SU-DHL-6 (cell line): ENCODE data around the gene CCDC200.

ENCODE experiments used
- EZH2phosphoT487 ChIP-seq: fragments of 200-600 bp; sonication (generic), shearing (Covaris generic); conservative IDR thresholded peaks from 2 replicates; pipeline ENCODE4 v1.6.1; 2018; ENCODE audit warnings: mild to moderate bottlenecking, antibody characterized with exemption, low read length, moderate library complexity, mixed read lengths
- TF ChIP-seq, protein P1 (sequence below): fragments of 200-600 bp; sonication (generic); IDR thresholded peaks from one replicate; pipeline ENCODE4 v1.5.1; 2017; ENCODE audit warnings: antibody characterized with exemption, mild to moderate bottlenecking, low read length, moderate library complexity; ENCODE audit not compliant: insufficient read depth, poor library complexity, severe bottlenecking

DNA sequence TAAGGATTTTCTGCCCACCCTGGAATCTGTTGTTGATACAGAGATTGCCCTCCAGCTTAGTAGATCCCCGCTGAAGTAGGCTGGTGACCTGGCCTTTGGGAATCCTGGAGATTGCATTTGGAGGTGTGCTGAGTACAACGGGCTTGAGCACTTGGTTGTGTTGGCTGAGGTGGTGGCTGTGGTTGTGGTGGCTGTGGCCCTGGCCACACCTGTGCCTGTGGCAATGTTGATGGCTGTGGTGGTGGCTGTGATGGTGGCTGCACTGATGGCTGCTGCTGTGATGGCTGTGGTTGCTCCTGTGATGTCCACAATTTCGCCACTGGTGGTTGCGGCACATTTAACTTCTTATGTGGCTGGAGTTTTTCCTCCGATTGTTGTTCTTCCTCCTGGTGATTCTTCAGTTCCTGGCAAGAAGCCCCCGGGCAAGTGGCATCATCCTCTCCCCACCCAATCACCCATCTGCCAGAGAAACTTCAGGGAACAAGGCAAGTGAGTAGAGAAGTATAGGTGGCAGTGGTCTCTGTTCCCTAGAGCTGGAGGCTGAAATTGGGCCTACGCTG is 4.2 kb downstream of the CCDC200 start:
- TF ChIP-seq, protein P1, sequence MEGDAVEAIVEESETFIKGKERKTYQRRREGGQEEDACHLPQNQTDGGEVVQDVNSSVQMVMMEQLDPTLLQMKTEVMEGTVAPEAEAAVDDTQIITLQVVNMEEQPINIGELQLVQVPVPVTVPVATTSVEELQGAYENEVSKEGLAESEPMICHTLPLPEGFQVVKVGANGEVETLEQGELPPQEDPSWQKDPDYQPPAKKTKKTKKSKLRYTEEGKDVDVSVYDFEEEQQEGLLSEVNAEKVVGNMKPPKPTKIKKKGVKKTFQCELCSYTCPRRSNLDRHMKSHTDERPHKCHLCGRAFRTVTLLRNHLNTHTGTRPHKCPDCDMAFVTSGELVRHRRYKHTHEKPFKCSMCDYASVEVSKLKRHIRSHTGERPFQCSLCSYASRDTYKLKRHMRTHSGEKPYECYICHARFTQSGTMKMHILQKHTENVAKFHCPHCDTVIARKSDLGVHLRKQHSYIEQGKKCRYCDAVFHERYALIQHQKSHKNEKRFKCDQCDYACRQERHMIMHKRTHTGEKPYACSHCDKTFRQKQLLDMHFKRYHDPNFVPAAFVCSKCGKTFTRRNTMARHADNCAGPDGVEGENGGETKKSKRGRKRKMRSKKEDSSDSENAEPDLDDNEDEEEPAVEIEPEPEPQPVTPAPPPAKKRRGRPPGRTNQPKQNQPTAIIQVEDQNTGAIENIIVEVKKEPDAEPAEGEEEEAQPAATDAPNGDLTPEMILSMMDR, result no peak
- no peak for TF ChIP-seq EZH2phosphoT487
